ENCODE results near the gene APOBR.
"Not testable (repeated sequence)": the region's sequence is repeated elsewhere in the genome, so short reads cannot be mapped to it uniquely, and the experiment has no call there.

The APOBR gene

GRCh38 chr16:28538733-28539596 lies 44.5 kb downstream of the APOBR start, which contains the start of gene NUPR1:
NUPR1 (minus strand) TSS chr16:28538974; CDS start chr16:28538907, 67 bp downstream.
- DNase-seq (ENCODE audit: low read depth): no peak
- no peak for TF ChIP-seq CTCF (IDR thresholded peaks at IDR 0.05; ENCODE audit: low read depth, low read length, missing control alignments)
- H3K4me3 ChIP-seq (ENCODE audit: low read depth, low read length): no peak within 1 kb of the TSS

GRCh38 chr16:28540346-28540745 lies 45.9 kb downstream of the APOBR start:
- no peak overlapping the region for H3K4me3 ChIP-seq (ENCODE audit: low read depth, low read length)
- TF ChIP-seq CTCF (IDR thresholded peaks at IDR 0.05; ENCODE audit: low read depth, low read length, missing control alignments): no peak
- DNase-seq (ENCODE audit: low read depth): no peak

- no peak for DNase-seq (ENCODE audit: low read depth)
- no peak overlapping the region for H3K4me3 ChIP-seq (ENCODE audit: low read depth, low read length)
- TF ChIP-seq CTCF (IDR thresholded peaks at IDR 0.05; ENCODE audit: low read depth, low read length, missing control alignments): no peak
Measured at GRCh38 chr16:28542646-28543045, 48.2 kb downstream of the APOBR start.

- TF ChIP-seq CTCF (IDR thresholded peaks at IDR 0.05; ENCODE audit: low read depth, low read length, missing control alignments): no peak
- DNase-seq (ENCODE audit: low read depth): no peak
- no peak overlapping the region for H3K4me3 ChIP-seq (ENCODE audit: low read depth, low read length)
Measured at GRCh38 chr16:28543072-28543471, 48.6 kb downstream of the APOBR start.

- no peak overlapping the region for H3K4me3 ChIP-seq (ENCODE audit: low read depth, low read length)
- DNase-seq (ENCODE audit: low read depth): no peak
- TF ChIP-seq CTCF (IDR thresholded peaks at IDR 0.05; ENCODE audit: low read depth, low read length, missing control alignments): no peak
Measured at GRCh38 chr16:28544998-28545397, 50.6 kb downstream of the APOBR start.

- not testable (repeated sequence) for DNase-seq (ENCODE audit: low read depth); H3K4me3 ChIP-seq (ENCODE audit: low read depth, low read length)
Measured at GRCh38 chr16:28545964-28546363, 51.5 kb downstream of the APOBR start.

- no peak for TF ChIP-seq CTCF (IDR thresholded peaks at IDR 0.05; ENCODE audit: low read depth, low read length, missing control alignments)
- DNase-seq (ENCODE audit: low read depth): no peak
- no peak overlapping the region for H3K4me3 ChIP-seq (ENCODE audit: low read depth, low read length)
Measured at GRCh38 chr16:28546626-28547025, 52.2 kb downstream of the APOBR start.

Measured in GM12864 (cell line).